Endometrial microvascular endothelial cells (primary cell): Measurements from ENCODE around the gene IRGM. TPM values are rescaled to one million over a fixed set of nuclear protein-coding genes. Genes with fewer than 3 reads are reported as not detected.
"Not testable (repeated sequence)": the region's sequence is repeated elsewhere in the genome, so short reads cannot be mapped to it uniquely, and the experiment has no call there.

Source experiments
- in situ Hi-C: cut with HindIII; loops from 2 replicates; pipeline ENCODE4 v1.10.0; 2017; ENCODE audit warnings: low sequenced_read_pairs, low pct_unique_long_range_greater_than_20kb; ENCODE audit errors: inconsistent ontology term
- total RNA-seq: library from RNA; depleted of rRNA; stranded (reverse); fragments of >200 nt; gene quantifications from one replicate; pipeline ENCODE4 v1.2.3, GENCODE V29; 2015; ENCODE audit errors: inconsistent ontology term

The IRGM gene
- total RNA-seq = not detected

GRCh38 chr5:150846308-150846653, at the start of gene IRGM:
IRGM (plus strand) TSS chr5:150846521; CDS start chr5:150848124, 1,603 bp downstream.
- in situ Hi-C loops = not testable (repeated sequence)

- in situ Hi-C loops = no loop called here
These were observed 48.9 kb upstream of the IRGM start for GRCh38 chr5:150797384-150797783.

- in situ Hi-C loops = no loop called here
These were observed 45.0 kb upstream of the IRGM start for GRCh38 chr5:150801117-150801927.

- in situ Hi-C loops = no loop called here
These were observed 41.9 kb upstream of the IRGM start for GRCh38 chr5:150804388-150804787.

GRCh38 chr5:150809363-150809762, 37.0 kb upstream of the IRGM start:
- in situ Hi-C loops = no loop called here

GRCh38 chr5:150815010-150815409, 31.3 kb upstream of the IRGM start:
- in situ Hi-C loops = no loop called here

- in situ Hi-C loops = no loop called here
These were observed 29.4 kb upstream of the IRGM start for GRCh38 chr5:150816946-150817345.

GRCh38 chr5:150829744-150830143, 16.6 kb upstream of the IRGM start:
- in situ Hi-C loops = no loop called here

- in situ Hi-C loops = not testable (repeated sequence)
These were observed 14.5 kb upstream of the IRGM start for GRCh38 chr5:150831821-150832220.

GRCh38 chr5:150836064-150836463, 10.3 kb upstream of the IRGM start:
- in situ Hi-C loops = no loop called here

- in situ Hi-C loops = no loop called here
These were observed 9.6 kb upstream of the IRGM start for GRCh38 chr5:150836703-150837102.

- in situ Hi-C loops = not testable (repeated sequence)
These were observed 999 bp upstream of the IRGM start for GRCh38 chr5:150845185-150845859.

- in situ Hi-C loops = no loop called here
These were observed 473 bp downstream of the IRGM start for GRCh38 chr5:150846654-150847333.

GRCh38 chr5:150847334-150847695, 994 bp downstream of the IRGM start:
- in situ Hi-C loops = no loop called here

GRCh38 chr5:150848271-150848670, 1.9 kb downstream of the IRGM start:
- in situ Hi-C loops = no loop called here

GRCh38 chr5:150851039-150851438, 4.7 kb downstream of the IRGM start:
- in situ Hi-C loops = no loop called here

- in situ Hi-C loops = no loop called here
These were observed 7.2 kb downstream of the IRGM start for GRCh38 chr5:150853561-150853960.

- in situ Hi-C loops = not testable (repeated sequence)
These were observed 10.4 kb downstream of the IRGM start for GRCh38 chr5:150856700-150857099.

- in situ Hi-C loops = no loop called here
These were observed 14.0 kb downstream of the IRGM start for GRCh38 chr5:150860246-150860821.

GRCh38 chr5:150862070-150862469, 15.7 kb downstream of the IRGM start:
- in situ Hi-C loops = no loop called here
